ENCODE data around the gene ASPA.

DNA sequence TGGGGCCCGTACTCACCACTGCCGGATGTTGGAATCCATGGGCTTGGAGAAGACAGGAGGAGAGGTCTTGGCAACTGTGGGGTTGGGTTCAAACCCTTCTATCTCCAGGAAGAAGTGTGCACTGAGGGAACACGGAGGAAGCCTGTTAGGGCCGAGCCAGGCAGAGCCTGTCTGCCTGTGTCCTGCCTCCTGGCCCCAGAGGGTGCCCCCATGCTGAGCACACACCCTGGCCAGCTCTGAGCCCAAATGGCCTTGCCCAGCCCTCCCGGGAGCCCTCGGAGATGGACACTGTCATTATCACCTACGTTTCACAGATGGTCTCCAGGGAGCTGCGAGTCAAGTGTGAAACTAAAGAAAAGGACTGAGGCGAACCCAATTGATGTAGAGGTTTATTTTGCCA lies 69.4 kb downstream of the ASPA start:
- TF ChIP-seq, protein P1, sequence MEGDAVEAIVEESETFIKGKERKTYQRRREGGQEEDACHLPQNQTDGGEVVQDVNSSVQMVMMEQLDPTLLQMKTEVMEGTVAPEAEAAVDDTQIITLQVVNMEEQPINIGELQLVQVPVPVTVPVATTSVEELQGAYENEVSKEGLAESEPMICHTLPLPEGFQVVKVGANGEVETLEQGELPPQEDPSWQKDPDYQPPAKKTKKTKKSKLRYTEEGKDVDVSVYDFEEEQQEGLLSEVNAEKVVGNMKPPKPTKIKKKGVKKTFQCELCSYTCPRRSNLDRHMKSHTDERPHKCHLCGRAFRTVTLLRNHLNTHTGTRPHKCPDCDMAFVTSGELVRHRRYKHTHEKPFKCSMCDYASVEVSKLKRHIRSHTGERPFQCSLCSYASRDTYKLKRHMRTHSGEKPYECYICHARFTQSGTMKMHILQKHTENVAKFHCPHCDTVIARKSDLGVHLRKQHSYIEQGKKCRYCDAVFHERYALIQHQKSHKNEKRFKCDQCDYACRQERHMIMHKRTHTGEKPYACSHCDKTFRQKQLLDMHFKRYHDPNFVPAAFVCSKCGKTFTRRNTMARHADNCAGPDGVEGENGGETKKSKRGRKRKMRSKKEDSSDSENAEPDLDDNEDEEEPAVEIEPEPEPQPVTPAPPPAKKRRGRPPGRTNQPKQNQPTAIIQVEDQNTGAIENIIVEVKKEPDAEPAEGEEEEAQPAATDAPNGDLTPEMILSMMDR (conservative IDR thresholded peaks at IDR 0.05 in 1 of 2, IDR thresholded peaks at IDR 0.05 in 1 of 2; ENCODE audit: extremely low read depth in 1 of 2, insufficient read depth in 1 of 2, low read depth in 1 of 2, low read length in 2 of 2): no peak
- no peak for TF ChIP-seq EZH2 (IDR thresholded peaks at IDR 0.05; ENCODE audit: borderline replicate concordance, low read length)

Data from mammary epithelial cell (primary cell).